Neuronal stem cell (in vitro differentiated cells): ENCODE results near the gene CNTLN.

Experiments used
- DNase-seq: peaks from one replicate; pipeline ENCODE4 v3.0.0-alpha.2; 2013; ENCODE audit warnings: low spot score
- H2AFZ ChIP-seq: one replicate; pipeline ENCODE4 v1.6.1; 2013; ENCODE audit warnings: mild to moderate bottlenecking, low read length, inconsistent platforms
- H2AK5ac ChIP-seq: 2 replicates; pipeline ENCODE4 v1.6.1; 2013; ENCODE audit warnings: low read depth, mild to moderate bottlenecking, inconsistent platforms, low read length, moderate library complexity, mixed read lengths
- H2BK120ac ChIP-seq: 2 replicates; pipeline ENCODE4 v1.6.1; 2013; ENCODE audit warnings: low read depth, mild to moderate bottlenecking, inconsistent platforms, low read length, moderate library complexity, mixed read lengths
- H2BK12ac ChIP-seq: one replicate; pipeline ENCODE4 v1.6.1; 2013; ENCODE audit warnings: low read length, inconsistent platforms
- H2BK15ac ChIP-seq: 2 replicates; pipeline ENCODE4 v1.6.1; 2013; ENCODE audit warnings: mild to moderate bottlenecking, low read length, inconsistent platforms, mixed read lengths
- H2BK5ac ChIP-seq: one replicate; pipeline ENCODE4 v1.6.1; 2013; ENCODE audit warnings: inconsistent platforms, mild to moderate bottlenecking, low read length, moderate library complexity
- H3K14ac ChIP-seq: one replicate; pipeline ENCODE4 v1.6.1; 2013; ENCODE audit warnings: low read length, inconsistent platforms
- H3K18ac ChIP-seq: 2 replicates; pipeline ENCODE4 v1.6.1; 2013; ENCODE audit warnings: low read length, inconsistent platforms
- H3K23ac ChIP-seq: 2 replicates; pipeline ENCODE4 v1.6.1; 2013; ENCODE audit warnings: low read depth, mild to moderate bottlenecking, mixed read lengths, low read length, inconsistent platforms; ENCODE audit not compliant: poor library complexity
- H3K27ac ChIP-seq: replicated peaks from 3 replicates; pipeline ENCODE4 v1.5.1; 2013; ENCODE audit warnings: low read length, inconsistent platforms
- H3K27me3 ChIP-seq, 3 experiments: 2 replicates each; pipeline ENCODE4 v1.6.1; 2013; ENCODE audit warnings: low read length in 3 of 3, mild to moderate bottlenecking in 2 of 3, inconsistent platforms in 1 of 3, low read depth in 1 of 3, mixed read lengths in 1 of 3, moderate library complexity in 1 of 3; ENCODE audit not compliant: control insufficient read depth in 3 of 3, insufficient read depth in 3 of 3
- H3K36me3 ChIP-seq, 2 donors: replicated peaks in 1 of 2; 2 replicates each; pipeline ENCODE4 v1.6.1; 2013; ENCODE audit warnings: low read length in 2 of 2; ENCODE audit not compliant: control insufficient read depth in 2 of 2, insufficient read depth in 2 of 2
- H3K4ac ChIP-seq: 2 replicates; pipeline ENCODE4 v1.6.1; 2013; ENCODE audit warnings: inconsistent platforms, mild to moderate bottlenecking, low read length, moderate library complexity
- H3K4me1 ChIP-seq, 2 donors: 1 replicate in 1 of 2; 2 replicates in 1 of 2; pipeline ENCODE4 v1.6.1; 2013; ENCODE audit warnings: low read length in 2 of 2, low read depth in 1 of 2; ENCODE audit not compliant: control insufficient read depth in 2 of 2, insufficient read depth in 1 of 2
- H3K4me2 ChIP-seq: one replicate; pipeline ENCODE4 v1.6.1; 2013; ENCODE audit warnings: mild to moderate bottlenecking, low read length, inconsistent platforms; ENCODE audit not compliant: insufficient read depth, poor library complexity, severe bottlenecking
- H3K4me3 ChIP-seq, 2 donors: 2 replicates each; pipeline ENCODE4 v1.5.1; 2013; ENCODE audit warnings: low read length in 2 of 2, mild to moderate bottlenecking in 2 of 2, inconsistent platforms in 1 of 2, moderate library complexity in 1 of 2
- H3K79me1 ChIP-seq: one replicate; pipeline ENCODE4 v1.6.1; 2013; ENCODE audit warnings: low read depth, mild to moderate bottlenecking, inconsistent platforms, low read length, moderate library complexity
- H3K9ac ChIP-seq: one replicate; pipeline ENCODE4 v1.6.1; 2013; ENCODE audit warnings: mild to moderate bottlenecking, low read depth, low read length, inconsistent platforms; ENCODE audit not compliant: poor library complexity
- H3K9me3 ChIP-seq, 2 donors: replicated peaks in 1 of 2; 2 replicates each; pipeline versions ENCODE3 to v1.6.1; 2013; ENCODE audit warnings: low read length in 2 of 2, mild to moderate bottlenecking in 2 of 2, inconsistent platforms in 1 of 2, low read depth in 1 of 2, mixed read lengths in 1 of 2, moderate library complexity in 1 of 2; ENCODE audit not compliant: control insufficient read depth in 2 of 2, insufficient read depth in 1 of 2
- H4K8ac ChIP-seq: one replicate; pipeline ENCODE4 v1.6.1; 2013; ENCODE audit warnings: low read depth, mild to moderate bottlenecking, inconsistent platforms, low read length, moderate library complexity
- H4K91ac ChIP-seq: one replicate; pipeline ENCODE4 v1.6.1; 2013; ENCODE audit warnings: low read length, low read depth, mild to moderate bottlenecking, inconsistent platforms; ENCODE audit not compliant: poor library complexity
- WGBS, 2 donors: extraction: QIAGEN DNeasy Blood & Tissue Kit; methylation state at CpG; one replicate each; pipeline ENCODE4 v1.1.7; 2013; ENCODE audit warnings: missing lambda C conversion rate in 2 of 2, mixed read lengths in 1 of 2; ENCODE audit not compliant: insufficient read length in 2 of 2, insufficient replicate concordance in 1 of 2; ENCODE audit errors: extremely low coverage in 2 of 2; 5-methylcytosine and 5-hydroxymethylcytosine counted together

Gene CNTLN

GRCh38 chr9:17509151-17509550, 374.3 kb downstream of the CNTLN start:
- no CpG with 5 or more reads among the region's 1 CpG for WGBS, 2 donors
- Histone ChIP-seq H2AK5ac (no peak overlapping the region), H3K4me2 (no peak overlapping the region), H3K36me3 (no peaks in the 10 kb centered on the region), H3K23ac (no peak overlapping the region), H3K14ac (no peak overlapping the region), H2BK120ac (no peak overlapping the region), H3K18ac (no peak overlapping the region), H2AFZ (no peak overlapping the region), H3K4me3 (no peak overlapping the region), H3K27me3 (no peaks in the 10 kb centered on the region), H3K79me1 (no peaks in the 10 kb centered on the region), H3K9me3 (no peaks in the 10 kb centered on the region), H4K91ac (no peak overlapping the region), H2BK5ac (no peak overlapping the region), H2BK12ac (no peak overlapping the region), H3K4me1 (no peaks in the 10 kb centered on the region), H3K9ac (no peak overlapping the region), H3K27ac (no peak overlapping the region), H4K8ac (no peak overlapping the region), H2BK15ac (no peak overlapping the region), H3K4ac (no peak overlapping the region)
- no peak for DNase-seq

- no peaks in the 10 kb centered on the region for H3K79me1 ChIP-seq
- H3K9ac ChIP-seq: no peak overlapping the region
- no peak overlapping the region for H3K4ac ChIP-seq
- no peak overlapping the region for H3K23ac ChIP-seq
- no peak overlapping the region for H4K91ac ChIP-seq
- H3K18ac ChIP-seq: no peak overlapping the region
- H4K8ac ChIP-seq: no peak overlapping the region
- H2AK5ac ChIP-seq: no peak overlapping the region
- no peaks in the 10 kb centered on the region for H3K36me3 ChIP-seq
- no peaks in the 10 kb centered on the region for H3K9me3 ChIP-seq
- no peak overlapping the region for H3K4me2 ChIP-seq
- H2BK5ac ChIP-seq: no peak overlapping the region
- no peak overlapping the region for H3K14ac ChIP-seq
- H2BK15ac ChIP-seq: no peak overlapping the region
- no peaks in the 10 kb centered on the region for H3K4me1 ChIP-seq
- no CpG with 5 or more reads among the region's 1 CpG for WGBS, 2 donors
- H3K27me3 ChIP-seq: no peaks in the 10 kb centered on the region
- DNase-seq: no peak
- no peak overlapping the region for H2BK120ac ChIP-seq
- no peak overlapping the region for H2AFZ ChIP-seq
- H2BK12ac ChIP-seq: no peak overlapping the region
- no peak overlapping the region for H3K4me3 ChIP-seq
- H3K27ac ChIP-seq: no peak overlapping the region
These were observed 374.9 kb downstream of the CNTLN start for GRCh38 chr9:17509701-17510100.

- H4K8ac ChIP-seq: no peak overlapping the region
- H3K18ac ChIP-seq: no peak overlapping the region
- H3K9me3 ChIP-seq: no peaks in the 10 kb centered on the region
- H3K36me3 ChIP-seq: no peaks in the 10 kb centered on the region
- no peak overlapping the region for H3K4me3 ChIP-seq
- H2BK15ac ChIP-seq: no peak overlapping the region
- H3K4me1 ChIP-seq: peaks cover 4 to 21% of the 10 kb centered on the region in 2 donors
- no peak overlapping the region for H2BK120ac ChIP-seq
- H2AK5ac ChIP-seq: no peak overlapping the region
- no peak overlapping the region for H3K14ac ChIP-seq
- no peak overlapping the region for H2BK5ac ChIP-seq
- no peak overlapping the region for H2BK12ac ChIP-seq
- no peak overlapping the region for H3K4me2 ChIP-seq
- H3K27me3 ChIP-seq: no peaks in the 10 kb centered on the region
- H3K9ac ChIP-seq: no peak overlapping the region
- no CpG with 5 or more reads among the region's 4 CpGs for WGBS, 2 donors
- H3K4ac ChIP-seq: no peak overlapping the region
- no peak for DNase-seq
- H3K79me1 ChIP-seq: no peaks in the 10 kb centered on the region
- H3K27ac ChIP-seq: no peak overlapping the region
- H3K23ac ChIP-seq: no peak overlapping the region
- peak overlapping the region; percentile 86 for H2AFZ ChIP-seq
- H4K91ac ChIP-seq: no peak overlapping the region
These were observed 384.9 kb downstream of the CNTLN start for GRCh38 chr9:17519761-17520160.

- no peak overlapping the region for H3K4me2 ChIP-seq
- H3K23ac ChIP-seq: no peak overlapping the region
- peak; percentile 32 for DNase-seq
- no peak overlapping the region for H3K4ac ChIP-seq
- no peak overlapping the region for H4K91ac ChIP-seq
- no peak overlapping the region for H4K8ac ChIP-seq
- WGBS, 2 donors: no CpG with 5 or more reads among the region's 5 CpGs
- H2BK15ac ChIP-seq: no peak overlapping the region
- H3K4me3 ChIP-seq: no peak overlapping the region
- H3K14ac ChIP-seq: no peak overlapping the region
- H3K27me3 ChIP-seq: no peaks in the 10 kb centered on the region
- no peaks in the 10 kb centered on the region for H3K36me3 ChIP-seq
- no peak overlapping the region for H2BK120ac ChIP-seq
- no peaks in the 10 kb centered on the region for H3K79me1 ChIP-seq
- H3K9ac ChIP-seq: no peak overlapping the region
- peak overlapping the region; percentile 54 for H3K27ac ChIP-seq
- H3K18ac ChIP-seq: no peak overlapping the region
- no peak overlapping the region for H2BK12ac ChIP-seq
- peaks cover 4 to 21% of the 10 kb centered on the region in 2 donors for H3K4me1 ChIP-seq
- no peak overlapping the region for H2BK5ac ChIP-seq
- H2AFZ ChIP-seq: peak overlapping the region; percentile 86
- no peak overlapping the region for H2AK5ac ChIP-seq
- H3K9me3 ChIP-seq: no peaks in the 10 kb centered on the region
These were observed 385.6 kb downstream of the CNTLN start for GRCh38 chr9:17520268-17521064.
